Common myeloid progenitor, CD34-positive (primary cell): ENCODE results near the gene OSBPL3.

Experiments
- CTCF ChIA-PET: fragments of 350-600 bp; sonication (Branson Sonifier 250); formaldehyde crosslinking; loops from one replicate; lab custom pipeline; 2021; ENCODE audit warnings: antibody characterized with exemption; lab: Charles Lee
- POLR2A ChIA-PET: fragments of 350-600 bp; sonication (Branson Sonifier 250); formaldehyde crosslinking; loops from one replicate; lab custom pipeline; 2021; ENCODE audit warnings: antibody characterized with exemption; lab: Charles Lee
- DNase-seq, 3 donors: peaks; one replicate each; pipeline versions ENCODE4 v3.0.0 to v3.0.0-alpha.2; 2013
- H3K27ac ChIP-seq, 2 experiments: 1 replicate in 1 of 2; 2 replicates in 1 of 2; pipeline ENCODE4 v1.7.0; 2013; ENCODE audit warnings: inconsistent platforms in 2 of 2, low read length in 2 of 2, mild to moderate bottlenecking in 2 of 2, low read depth in 1 of 2, moderate library complexity in 1 of 2; ENCODE audit not compliant: severe bottlenecking in 2 of 2, insufficient read depth in 1 of 2, poor library complexity in 1 of 2
- H3K27me3 ChIP-seq, 5 experiments: replicated peaks in 2 of 5; 1 replicate in 3 of 5; 2 replicates in 2 of 5; pipeline versions ENCODE4 v1.6.1 to v1.7.0; 2013; ENCODE audit warnings: low read length in 4 of 5, mild to moderate bottlenecking in 2 of 5, moderate library complexity in 2 of 5, inconsistent platforms in 1 of 5; ENCODE audit not compliant: insufficient read depth in 5 of 5, control insufficient read depth in 4 of 5
- H3K36me3 ChIP-seq, 4 experiments: 1 replicate in 2 of 4; 2 replicates in 2 of 4; pipeline versions ENCODE4 v1.6.1 to v1.7.0; 2013; ENCODE audit warnings: low read length in 3 of 4, control low read depth in 1 of 4, mild to moderate bottlenecking in 1 of 4; ENCODE audit not compliant: control insufficient read depth in 4 of 4, insufficient read depth in 4 of 4
- H3K4me1 ChIP-seq, 4 experiments: 1 replicate in 3 of 4; 2 replicates in 1 of 4; pipeline versions ENCODE4 v1.6.1 to v1.7.1; 2013; ENCODE audit warnings: low read length in 3 of 4, mild to moderate bottlenecking in 3 of 4, control low read depth in 1 of 4, inconsistent platforms in 1 of 4, moderate library complexity in 1 of 4; ENCODE audit not compliant: control insufficient read depth in 4 of 4, insufficient read depth in 4 of 4; ENCODE audit errors: control extremely low read depth in 1 of 4
- H3K4me3 ChIP-seq, 7 experiments: 1 replicate in 4 of 7; 2 replicates in 3 of 7; pipeline versions ENCODE4 v1.5.1 to v1.7.0; 2013; ENCODE audit warnings: mild to moderate bottlenecking in 7 of 7, low read length in 6 of 7, moderate library complexity in 6 of 7, inconsistent platforms in 2 of 7, low read depth in 2 of 7, control low read depth in 1 of 7; ENCODE audit not compliant: insufficient read depth in 4 of 7, control insufficient read depth in 1 of 7; ENCODE audit errors: extremely low read depth in 1 of 7
- H3K9me3 ChIP-seq, 5 experiments: 1 replicate in 4 of 5; 2 replicates in 1 of 5; pipeline versions ENCODE4 v1.6.1 to v1.7.1; 2013; ENCODE audit warnings: low read length in 4 of 5, mild to moderate bottlenecking in 2 of 5, inconsistent platforms in 1 of 5, low read depth in 1 of 5, moderate library complexity in 1 of 5; ENCODE audit not compliant: control insufficient read depth in 4 of 5, insufficient read depth in 2 of 5; ENCODE audit errors: control extremely low read depth in 1 of 5
- WGBS: methylation state at CpG from one replicate; pipeline ENCODE4 v1.1.5; 2013; ENCODE audit not compliant: insufficient coverage; 5-methylcytosine and 5-hydroxymethylcytosine counted together

OSBPL3 gene

GRCh38 chr7:25005658-25006057 lies 25.7 kb upstream of the OSBPL3 start:
- Histone ChIP-seq H3K4me1 (no peaks in the 10 kb centered on the region), H3K36me3 (no peaks in the 10 kb centered on the region), H3K9me3 (peaks cover 0 to 2% (median 0%) of the 10 kb centered on the region in 5 experiments), H3K4me3 (no peak overlapping the region), H3K27ac (no peak overlapping the region), H3K27me3 (no peaks in the 10 kb centered on the region)
- ChIA-PET POLR2A (no interaction called here), CTCF (no interaction called here)
- no peak for DNase-seq
- 100% methylated on average over 3 of the region's 3 CpGs for WGBS

GRCh38 chr7:25002786-25003185 lies 22.8 kb upstream of the OSBPL3 start:
- 100% methylated on average over 1 of the region's 1 CpG for WGBS
- ChIA-PET CTCF (interaction anchor here (1.5 kb wide), 1 partner anchor 27 kb away, joined by 4 read pairs; no protein-coding TSS in a partner anchor), POLR2A (no interaction called here)
- Histone ChIP-seq H3K4me1 (no peaks in the 10 kb centered on the region), H3K9me3 (peaks cover 0 to 2% (median 0%) of the 10 kb centered on the region in 5 experiments), H3K36me3 (no peaks in the 10 kb centered on the region), H3K27me3 (no peaks in the 10 kb centered on the region), H3K27ac (no peak overlapping the region), H3K4me3 (no peak overlapping the region)
- DNase-seq, result no peak

GRCh38 chr7:24995466-24995865 lies 15.5 kb upstream of the OSBPL3 start:
- no peaks in the 10 kb centered on the region for H3K9me3 ChIP-seq
- no peaks in the 10 kb centered on the region for H3K36me3 ChIP-seq
- H3K27ac ChIP-seq, result no peak overlapping the region
- no peak overlapping the region for H3K4me3 ChIP-seq
- ChIA-PET CTCF (no interaction called here), POLR2A (no interaction called here)
- no CpG with 5 or more reads among the region's 3 CpGs for WGBS
- H3K4me1 ChIP-seq, result no peaks in the 10 kb centered on the region
- no peak for DNase-seq
- no peaks in the 10 kb centered on the region for H3K27me3 ChIP-seq

- ChIA-PET POLR2A (no interaction called here), CTCF (no interaction called here)
- Histone ChIP-seq H3K9me3 (no peaks in the 10 kb centered on the region), H3K36me3 (no peaks in the 10 kb centered on the region), H3K4me1 (no peaks in the 10 kb centered on the region), H3K27ac (no peak overlapping the region), H3K27me3 (no peaks in the 10 kb centered on the region), H3K4me3 (no peak overlapping the region)
- WGBS, result 100% methylated on average over 3 of the region's 4 CpGs
- DNase-seq, result no peak
Observed at GRCh38 chr7:24992314-24992713, 12.3 kb upstream of the OSBPL3 start.

- H3K4me1 ChIP-seq, result no peaks in the 10 kb centered on the region
- 97% methylated on average over 3 of the region's 3 CpGs for WGBS
- H3K27me3 ChIP-seq, result no peaks in the 10 kb centered on the region
- no peak overlapping the region for H3K27ac ChIP-seq
- H3K36me3 ChIP-seq, result no peaks in the 10 kb centered on the region
- H3K4me3 ChIP-seq, result no peak overlapping the region
- ChIA-PET CTCF (interaction anchor here (1.8 kb wide), 1 partner anchor 10 kb away, joined by 5 read pairs; no protein-coding TSS in a partner anchor), POLR2A (no interaction called here)
- no peaks in the 10 kb centered on the region for H3K9me3 ChIP-seq
- no peak for DNase-seq
Observed at GRCh38 chr7:24991353-24991752, 11.4 kb upstream of the OSBPL3 start.

GRCh38 chr7:24987331-24987842 lies 7.4 kb upstream of the OSBPL3 start:
- Histone ChIP-seq H3K36me3 (no peaks in the 10 kb centered on the region), H3K27ac (no peak overlapping the region), H3K9me3 (no peaks in the 10 kb centered on the region), H3K27me3 (no peaks in the 10 kb centered on the region), H3K4me3 (no peak overlapping the region), H3K4me1 (peaks cover 0 to 3% (median 0%) of the 10 kb centered on the region in 4 experiments)
- ChIA-PET CTCF (no interaction called here), POLR2A (no interaction called here)
- no peak for DNase-seq
- WGBS, result no CpG with 5 or more reads among the region's 1 CpG

GRCh38 chr7:24982917-24983316 lies 2.9 kb upstream of the OSBPL3 start:
- POLR2A ChIA-PET, result interaction anchor here (0.7 kb wide), 1 partner anchor 76 kb away, joined by 4 read pairs; no protein-coding TSS in a partner anchor

More at GRCh38 chr7:24982917-24983316, 2.9 kb upstream of the OSBPL3 start:
- peaks cover 0 to 4% (median 0%) of the 10 kb centered on the region in 5 experiments for H3K27me3 ChIP-seq
- peaks cover 0 to 37% (median 26%) of the 10 kb centered on the region in 4 experiments for H3K4me1 ChIP-seq
- no peaks in the 10 kb centered on the region for H3K9me3 ChIP-seq
- no peak overlapping the region for H3K27ac ChIP-seq
- CTCF ChIA-PET, result interaction anchor here (0.9 to 5.6 kb wide), 15 partner anchors 11 to 171 kb away, joined by 3 to 42 read pairs (median 5); no protein-coding TSS in a partner anchor
- no peaks in the 10 kb centered on the region for H3K36me3 ChIP-seq
- peak; percentile 45 to 49 (median 47) for DNase-seq
- WGBS, result no CpG with 5 or more reads among the region's 2 CpGs
- no peak overlapping the region for H3K4me3 ChIP-seq
